Gastroesophageal sphincter (tissue), 4 donors: ENCODE results near the gene NUP62. TPM values are rescaled to one million over a fixed set of nuclear protein-coding genes. Genes with fewer than 3 reads are reported as not detected.

ENCODE experiments used
- ATAC-seq: fragments of 150-250 bp; one replicate; pipeline ENCODE4 v1.9.1; 2016; ENCODE audit warnings: mild to moderate bottlenecking, moderate library complexity
- H3K27ac ChIP-seq, 4 donors: fragments of 200-600 bp; sonication (generic) in 3 of 4; 1 replicate in 3 of 4; 2 replicates in 1 of 4; pipeline ENCODE4 v1.5.1; 2016 to 2019
- H3K27me3 ChIP-seq: fragments of 200-600 bp; sonication (generic); one replicate; pipeline ENCODE4 v1.5.1; 2019
- H3K36me3 ChIP-seq, 2 donors: fragments of 200-600 bp; sonication (generic); one replicate each; pipeline ENCODE4 v1.5.1; 2019; ENCODE audit warnings: control low read depth in 1 of 2
- H3K4me1 ChIP-seq, 3 donors: fragments of 200-600 bp; sonication (generic); 1 replicate in 2 of 3; 2 replicates in 1 of 3; pipeline ENCODE4 v1.5.1; 2016 to 2019; ENCODE audit warnings: control low read depth in 2 of 3
- H3K4me3 ChIP-seq, 2 donors: fragments of 200-600 bp; sonication (generic); one replicate each; pipeline ENCODE4 v1.5.1; 2019; ENCODE audit warnings: mild to moderate bottlenecking in 1 of 2, moderate library complexity in 1 of 2
- H3K9me3 ChIP-seq, 3 donors: fragments of 200-600 bp; sonication (generic); one replicate each; pipeline ENCODE4 v1.5.1; 2017 to 2019; ENCODE audit warnings: control low read depth in 2 of 3
- EP300 ChIP-seq: sonication (generic); formaldehyde crosslinking; IDR thresholded peaks from one replicate; pipeline ENCODE4 v1.6.1; 2017; ENCODE audit warnings: antibody characterized with exemption, mild to moderate bottlenecking
- POLR2A ChIP-seq, 2 donors: fragments of 450-650 bp; IDR thresholded peaks; one replicate each; pipeline ENCODE4 v1.6.1; 2017; ENCODE audit warnings: antibody characterized with exemption in 2 of 2, mild to moderate bottlenecking in 2 of 2, moderate library complexity in 1 of 2
- POLR2AphosphoS5 ChIP-seq: sonication (generic); formaldehyde crosslinking; IDR thresholded peaks from one replicate; pipeline ENCODE4 v1.6.1; 2017; ENCODE audit warnings: antibody characterized with exemption
- WGBS, 2 donors: methylation state at CpG; one replicate each; pipeline ENCODE4 v1.1.5; 2018; ENCODE audit warnings: low coverage in 1 of 2; 5-methylcytosine and 5-hydroxymethylcytosine counted together
- total RNA-seq, 4 donors: library from RNA; depleted of rRNA; stranded (reverse); fragments of >200 nt; gene quantifications; one replicate each; pipeline ENCODE4 v1.1.0, GENCODE V29; 2016
- TF ChIP-seq, protein P1 (sequence below), 4 experiments: fragments of 200-600 bp in 2 of 4; fragments of 450-650 bp in 2 of 4; sonication (generic) in 1 of 4; IDR thresholded peaks; one replicate each; pipeline ENCODE4 v1.5.1; 2017 to 2019; ENCODE audit warnings: antibody characterized with exemption in 4 of 4, mild to moderate bottlenecking in 2 of 4, moderate library complexity in 2 of 4

The NUP62 gene
- 10 to 100 TPM; 30.1 to 43.2 (median 37.7) TPM for total RNA-seq

- peak within 1 kb of the TSS; percentile 64 to 96 (median 94) for H3K27ac ChIP-seq
- H3K27me3 ChIP-seq: no peaks in the 10 kb centered on the region
- peaks cover 0 to 55% of the 10 kb centered on the region in 2 donors for H3K36me3 ChIP-seq
- H3K4me3 ChIP-seq: peak within 1 kb of the TSS; percentile 78 to 96
- WGBS, 2 donors: 0 to 3% methylated on average over 5 to 33 of the region's 48 CpGs
- TF ChIP-seq POLR2AphosphoS5 (peak; percentile 14), POLR2A (IDR thresholded peaks at IDR 0.05) (peak; percentile 34 to 41), EP300 (no peak)
- ATAC-seq: peak; percentile 60
- no peaks in the 10 kb centered on the region for H3K9me3 ChIP-seq
- peaks cover 0 to 59% (median 22%) of the 10 kb centered on the region in 3 donors for H3K4me1 ChIP-seq
These were observed at the start of gene NUP62, which contains the start of gene ATF5 for GRCh38 chr19:49929121-49929610. NUP62 (minus strand) TSS chr19:49929504; CDS start chr19:49909807, 19,697 bp downstream. ATF5 (plus strand) TSS chr19:49929205; CDS start chr19:49930851, 1,646 bp downstream.

GRCh38 chr19:49978324-49978723, 49.0 kb upstream of the NUP62 start:
- Histone ChIP-seq H3K4me3 (no peak overlapping the region), H3K9me3 (no peaks in the 10 kb centered on the region), H3K4me1 (no peaks in the 10 kb centered on the region), H3K27ac (no peak overlapping the region), H3K36me3 (peaks cover 0 to 86% of the 10 kb centered on the region in 2 donors), H3K27me3 (no peaks in the 10 kb centered on the region)
- no peak for ATAC-seq
- no peak for TF ChIP-seq POLR2AphosphoS5
- 40 to 93% methylated on average over 1 to 6 of the region's 11 CpGs for WGBS, 2 donors

DNA sequence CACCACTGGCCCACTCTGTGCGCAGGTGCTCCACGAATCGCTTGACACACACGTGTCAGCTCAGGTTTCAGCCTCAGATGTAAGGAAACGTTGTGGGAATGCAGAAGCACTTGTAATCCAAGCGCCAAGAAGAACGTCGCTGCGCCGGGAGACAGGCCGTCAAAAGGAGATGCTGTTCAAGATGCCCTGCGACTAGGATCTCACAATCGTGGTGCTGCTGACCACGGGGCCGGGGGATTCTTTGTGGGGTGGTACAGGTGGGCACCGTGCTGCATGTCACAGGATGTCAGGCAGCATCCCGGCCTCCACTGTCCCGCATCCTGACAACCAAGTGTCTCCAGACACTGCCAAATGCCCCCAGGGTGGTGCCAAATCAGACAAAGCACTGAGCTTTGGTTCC, 48.6 kb upstream of the NUP62 start:
- no peaks in the 10 kb centered on the region for H3K4me1 ChIP-seq
- H3K36me3 ChIP-seq: peaks cover 0 to 82% of the 10 kb centered on the region in 2 donors
- no peak overlapping the region for H3K4me3 ChIP-seq
- H3K27ac ChIP-seq: no peak overlapping the region
- H3K9me3 ChIP-seq: no peaks in the 10 kb centered on the region
- H3K27me3 ChIP-seq: no peaks in the 10 kb centered on the region
- 75 to 80% methylated on average over 1 to 4 of the region's 18 CpGs for WGBS, 2 donors
- no peak for ATAC-seq
- TF ChIP-seq EP300: no peak
- no peak for TF ChIP-seq POLR2AphosphoS5
- TF ChIP-seq, protein P1, sequence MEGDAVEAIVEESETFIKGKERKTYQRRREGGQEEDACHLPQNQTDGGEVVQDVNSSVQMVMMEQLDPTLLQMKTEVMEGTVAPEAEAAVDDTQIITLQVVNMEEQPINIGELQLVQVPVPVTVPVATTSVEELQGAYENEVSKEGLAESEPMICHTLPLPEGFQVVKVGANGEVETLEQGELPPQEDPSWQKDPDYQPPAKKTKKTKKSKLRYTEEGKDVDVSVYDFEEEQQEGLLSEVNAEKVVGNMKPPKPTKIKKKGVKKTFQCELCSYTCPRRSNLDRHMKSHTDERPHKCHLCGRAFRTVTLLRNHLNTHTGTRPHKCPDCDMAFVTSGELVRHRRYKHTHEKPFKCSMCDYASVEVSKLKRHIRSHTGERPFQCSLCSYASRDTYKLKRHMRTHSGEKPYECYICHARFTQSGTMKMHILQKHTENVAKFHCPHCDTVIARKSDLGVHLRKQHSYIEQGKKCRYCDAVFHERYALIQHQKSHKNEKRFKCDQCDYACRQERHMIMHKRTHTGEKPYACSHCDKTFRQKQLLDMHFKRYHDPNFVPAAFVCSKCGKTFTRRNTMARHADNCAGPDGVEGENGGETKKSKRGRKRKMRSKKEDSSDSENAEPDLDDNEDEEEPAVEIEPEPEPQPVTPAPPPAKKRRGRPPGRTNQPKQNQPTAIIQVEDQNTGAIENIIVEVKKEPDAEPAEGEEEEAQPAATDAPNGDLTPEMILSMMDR (IDR thresholded peaks at IDR 0.05): no peak
- TF ChIP-seq POLR2A (IDR thresholded peaks at IDR 0.05): no peak

GRCh38 chr19:49977076-49977475, 47.8 kb upstream of the NUP62 start:
- H3K27me3 ChIP-seq: no peaks in the 10 kb centered on the region
- no peak overlapping the region for H3K27ac ChIP-seq
- H3K36me3 ChIP-seq: peaks cover 0 to 74% of the 10 kb centered on the region in 2 donors
- ATAC-seq: no peak
- no peaks in the 10 kb centered on the region for H3K9me3 ChIP-seq
- H3K4me1 ChIP-seq: peaks cover 0 to 3% (median 0%) of the 10 kb centered on the region in 3 donors
- WGBS, 2 donors: 73% methylated on average over 7 of the region's 13 CpGs; no CpG with 5 or more reads in 1 of the 2 donors
- TF ChIP-seq EP300 (no peak), POLR2A (IDR thresholded peaks at IDR 0.05) (no peak), POLR2AphosphoS5 (no peak)
- TF ChIP-seq, protein P1 (IDR thresholded peaks at IDR 0.05): no peak
- H3K4me3 ChIP-seq: no peak overlapping the region

GRCh38 chr19:49976496-49976895, 47.2 kb upstream of the NUP62 start:
- Histone ChIP-seq H3K4me3 (no peak overlapping the region), H3K27ac (no peak overlapping the region), H3K36me3 (peaks cover 0 to 68% of the 10 kb centered on the region in 2 donors), H3K4me1 (peaks cover 0 to 9% (median 4%) of the 10 kb centered on the region in 3 donors), H3K9me3 (no peaks in the 10 kb centered on the region), H3K27me3 (no peaks in the 10 kb centered on the region)
- WGBS, 2 donors: 69% methylated on average over 3 of the region's 3 CpGs; no CpG with 5 or more reads in 1 of the 2 donors
- TF ChIP-seq POLR2AphosphoS5 (no peak), POLR2A (IDR thresholded peaks at IDR 0.05) (no peak)
- TF ChIP-seq, protein P1 (IDR thresholded peaks at IDR 0.05): no peak
- ATAC-seq: no peak

GRCh38 chr19:49975051-49975450, 45.7 kb upstream of the NUP62 start:
- TF ChIP-seq POLR2AphosphoS5: no peak
- ATAC-seq: no peak
- peaks cover 0 to 54% of the 10 kb centered on the region in 2 donors for H3K36me3 ChIP-seq
- peaks cover 0 to 12% (median 4%) of the 10 kb centered on the region in 3 donors for H3K4me1 ChIP-seq
- 63% methylated on average over 1 of the region's 7 CpGs; no CpG with 5 or more reads in 1 of the 2 donors for WGBS, 2 donors
- peaks cover 1% of the 10 kb centered on the region for H3K27me3 ChIP-seq
- H3K4me3 ChIP-seq: no peak overlapping the region
- H3K27ac ChIP-seq: no peak overlapping the region
- H3K9me3 ChIP-seq: no peaks in the 10 kb centered on the region
